NCI-H2171 treated with DMSO at 0.1 percent for 48 hours (cell line): ENCODE measurements around the gene DHRS3.
"Not testable (repeated sequence)": the region's sequence is repeated elsewhere in the genome, so short reads cannot be mapped to it uniquely, and the experiment has no call there.

Source experiments
- DNase-seq: peaks from one replicate; lab custom pipeline; 2025; lab: John Stamatoyannopoulos, UW

DHRS3 gene

GRCh38 chr1:12539320-12539704, 78.7 kb downstream of the DHRS3 start:
- DNase-seq = no peak

DNA sequence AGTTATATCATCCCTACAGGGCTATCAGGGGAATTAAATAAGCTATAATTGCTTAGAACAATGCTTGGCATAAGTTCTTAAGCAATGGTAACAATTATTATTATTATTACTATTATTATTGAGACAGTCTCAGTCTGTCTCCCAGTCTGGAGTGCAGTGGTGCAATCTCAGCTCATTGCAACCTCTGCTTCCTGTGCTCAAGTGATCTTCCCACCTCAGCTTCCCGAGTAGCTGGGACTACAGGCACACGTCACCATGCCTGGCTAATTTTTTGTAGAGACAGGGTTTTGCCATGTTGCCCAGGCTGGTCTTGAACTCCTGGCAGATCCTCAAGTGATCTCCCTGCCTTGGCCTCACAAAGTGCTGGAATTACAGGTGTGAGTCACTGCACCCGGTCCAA, 79.5 kb downstream of the DHRS3 start:
- DNase-seq = not testable (repeated sequence)

- DNase-seq = no peak
These were observed 80.0 kb downstream of the DHRS3 start for GRCh38 chr1:12537906-12538461.

DNA sequence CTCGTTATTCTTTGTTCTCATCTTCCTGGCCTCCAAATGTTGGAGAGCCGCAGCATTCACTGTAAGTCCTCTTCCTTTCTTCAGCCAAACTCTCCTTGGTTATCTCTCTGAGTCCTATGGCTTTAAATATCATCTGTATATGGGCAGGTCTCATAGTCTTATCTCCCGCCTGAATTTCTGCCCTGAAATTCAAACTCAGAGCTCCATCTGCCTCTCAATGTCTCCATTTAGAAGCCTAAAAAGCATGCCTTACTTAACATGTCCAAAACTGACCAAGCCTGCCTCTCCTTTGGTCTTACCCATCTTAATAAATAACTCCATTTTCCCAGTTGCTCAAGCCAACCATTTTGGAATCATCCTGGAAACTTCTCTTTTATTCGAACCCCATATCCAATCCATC, 80.7 kb downstream of the DHRS3 start:
- no peak for DNase-seq

DNA sequence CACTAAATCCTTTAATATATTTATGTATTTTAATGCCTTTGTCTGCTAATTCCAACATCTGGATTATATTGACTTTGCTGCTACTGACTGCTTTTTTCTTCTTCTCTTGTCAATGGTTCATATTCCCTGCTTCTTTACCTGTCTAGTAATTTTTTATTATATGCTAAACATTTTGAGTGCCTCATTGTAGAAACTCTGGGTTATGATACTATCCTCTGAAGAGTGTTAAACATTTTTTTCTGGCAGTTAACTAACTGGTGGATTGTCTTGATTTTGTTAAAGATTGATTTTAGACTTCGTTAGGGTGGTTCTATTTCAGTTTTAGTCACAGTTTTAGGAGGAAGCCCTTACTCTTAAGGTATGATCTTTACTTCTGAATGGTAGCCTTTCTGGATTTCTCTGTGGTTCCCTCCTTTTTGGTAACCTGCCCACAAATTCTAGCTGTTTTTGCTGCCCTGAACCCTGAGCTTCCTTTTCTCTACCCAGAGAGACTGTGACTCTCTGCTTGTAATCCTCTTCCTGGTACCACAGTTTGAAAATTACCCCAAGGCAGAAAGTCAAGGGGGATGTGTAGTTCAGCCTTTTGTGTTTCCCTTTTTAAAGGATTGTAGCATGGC, 81.9 kb downstream of the DHRS3 start:
- no peak for DNase-seq

- DNase-seq = no peak
These were observed 85.3 kb downstream of the DHRS3 start for GRCh38 chr1:12532405-12533315.

DNA sequence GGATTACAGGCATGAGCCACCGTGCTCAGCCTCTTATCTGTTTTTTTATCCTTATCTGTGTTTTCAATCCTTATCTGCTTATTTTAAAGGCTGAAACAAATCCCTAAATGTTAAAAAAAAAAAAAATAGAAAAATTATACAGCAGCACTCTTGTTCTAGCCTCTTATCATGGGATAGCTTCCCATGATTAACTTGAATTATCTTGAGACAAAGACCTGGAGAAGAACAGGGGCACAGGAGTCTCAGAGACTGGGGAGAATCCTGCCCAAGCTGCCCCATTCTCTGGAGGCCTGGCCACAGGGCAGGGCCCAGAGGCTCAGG, 86.9 kb downstream of the DHRS3 start:
- DNase-seq = no peak

DNA sequence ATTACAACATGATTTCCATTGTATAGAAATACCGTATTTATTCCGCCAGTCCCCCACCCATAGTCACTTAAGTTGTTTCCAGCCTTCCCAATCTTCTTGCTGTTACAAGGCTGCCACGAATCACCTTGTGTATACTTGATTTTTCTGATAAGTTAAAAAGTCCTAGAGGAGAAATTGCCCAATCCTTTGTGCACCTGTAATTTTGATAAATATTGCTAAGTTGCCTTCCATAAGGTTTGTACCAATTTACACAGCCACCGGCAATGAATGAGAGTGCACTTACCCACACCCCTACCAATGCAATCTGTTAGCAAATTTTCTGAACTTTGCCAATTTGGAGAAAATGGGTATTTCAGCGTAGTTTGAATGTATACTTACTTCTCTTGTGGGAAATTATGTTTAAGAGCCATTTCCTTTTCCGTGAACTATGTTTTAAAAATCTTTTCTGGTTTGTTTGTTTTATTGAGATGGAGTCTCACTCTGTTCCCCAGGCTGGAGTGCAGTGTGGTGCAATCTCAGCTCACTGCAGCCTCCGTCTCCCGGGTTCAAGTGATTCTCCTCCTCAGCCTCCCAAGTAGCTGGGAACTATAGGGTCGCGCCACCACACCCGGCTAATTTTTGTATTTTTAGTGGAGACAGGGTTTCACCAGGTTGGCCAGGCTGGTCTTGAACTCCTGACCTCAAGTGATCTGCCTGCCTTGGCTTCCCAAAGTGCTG, 87.4 kb downstream of the DHRS3 start:
- no peak for DNase-seq

- no peak for DNase-seq
These were observed 88.3 kb downstream of the DHRS3 start for GRCh38 chr1:12529640-12530174.

- no peak for DNase-seq
These were observed 89.8 kb downstream of the DHRS3 start for GRCh38 chr1:12528021-12528852.

DNA sequence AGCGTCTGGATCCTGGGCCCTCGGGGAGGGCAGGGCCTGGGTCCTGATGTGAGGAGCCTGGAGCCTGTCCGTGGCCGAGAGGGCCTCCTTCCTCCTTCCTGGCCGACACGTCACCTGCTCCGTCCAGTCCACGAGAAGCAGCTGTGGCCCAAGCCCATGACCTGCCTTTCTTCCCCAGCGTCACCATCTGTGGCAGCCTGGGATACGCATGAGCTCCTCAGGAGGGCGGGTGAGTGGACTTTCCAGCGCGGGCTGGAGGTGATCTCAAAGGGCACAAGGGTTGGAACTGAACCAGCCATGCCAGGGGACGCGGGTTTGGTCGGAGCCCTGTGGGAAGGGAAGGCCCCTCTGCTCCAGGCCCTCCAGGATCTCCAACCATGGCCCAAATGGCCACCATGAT, 90.4 kb downstream of the DHRS3 start:
- DNase-seq = no peak

- no peak for DNase-seq
These were observed 92.5 kb downstream of the DHRS3 start for GRCh38 chr1:12525311-12526181.

GRCh38 chr1:12524266-12524665, 93.7 kb downstream of the DHRS3 start:
- no peak for DNase-seq

GRCh38 chr1:12522780-12523179, 95.2 kb downstream of the DHRS3 start:
- DNase-seq = not testable (repeated sequence)

DNA sequence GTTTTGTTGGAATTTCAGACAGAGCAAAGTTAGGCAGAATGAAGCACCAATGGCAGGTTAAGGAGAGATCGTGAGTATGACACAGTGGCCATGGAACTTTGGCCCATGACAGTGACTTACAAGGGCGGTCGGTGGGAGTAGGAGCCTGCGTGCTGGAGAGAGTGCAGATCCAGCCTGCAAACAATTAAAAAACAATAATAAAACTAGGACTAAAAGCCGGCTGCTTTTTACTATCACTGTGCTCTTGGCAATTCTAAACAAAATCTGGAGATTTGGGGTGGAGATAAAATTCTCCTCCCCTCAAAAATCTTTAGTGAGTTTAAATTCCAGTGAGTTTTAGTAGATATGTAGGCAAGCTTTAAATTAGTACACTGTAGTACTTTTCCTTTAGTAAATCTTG, 96.9 kb downstream of the DHRS3 start:
- DNase-seq = no peak

DNA sequence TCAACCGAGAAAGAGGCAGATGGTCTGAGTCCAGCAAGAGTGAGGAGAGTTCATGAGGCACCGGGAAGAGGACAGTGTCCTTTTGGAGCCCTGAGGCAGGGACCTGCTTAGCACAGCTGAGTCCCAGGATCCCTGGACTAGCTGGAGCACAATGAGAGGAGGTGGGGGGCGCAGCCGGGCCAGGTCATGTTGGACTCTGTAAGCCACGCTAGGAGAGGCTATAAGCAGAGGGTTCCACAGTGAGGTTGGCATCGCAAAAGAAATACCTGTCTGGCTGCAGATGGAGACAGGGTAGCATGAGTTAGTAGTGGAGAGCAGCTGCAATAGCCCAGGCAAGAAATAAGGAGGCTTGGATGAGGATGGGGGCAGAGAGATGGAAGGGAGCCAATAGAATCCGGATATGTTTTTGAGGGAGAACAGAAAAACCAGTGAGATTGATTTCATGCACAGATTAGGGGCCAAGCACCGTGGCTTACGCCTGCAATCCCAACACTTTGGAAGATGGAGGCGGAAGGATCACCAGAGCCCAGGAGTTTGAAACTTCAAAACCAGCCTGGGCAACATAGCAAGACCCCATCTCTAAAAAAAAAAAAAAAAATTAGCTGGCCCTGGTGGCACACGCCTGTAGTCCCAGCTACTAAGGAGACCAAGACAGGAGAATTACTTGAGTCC, 98.2 kb downstream of the DHRS3 start:
- no peak for DNase-seq

DNA sequence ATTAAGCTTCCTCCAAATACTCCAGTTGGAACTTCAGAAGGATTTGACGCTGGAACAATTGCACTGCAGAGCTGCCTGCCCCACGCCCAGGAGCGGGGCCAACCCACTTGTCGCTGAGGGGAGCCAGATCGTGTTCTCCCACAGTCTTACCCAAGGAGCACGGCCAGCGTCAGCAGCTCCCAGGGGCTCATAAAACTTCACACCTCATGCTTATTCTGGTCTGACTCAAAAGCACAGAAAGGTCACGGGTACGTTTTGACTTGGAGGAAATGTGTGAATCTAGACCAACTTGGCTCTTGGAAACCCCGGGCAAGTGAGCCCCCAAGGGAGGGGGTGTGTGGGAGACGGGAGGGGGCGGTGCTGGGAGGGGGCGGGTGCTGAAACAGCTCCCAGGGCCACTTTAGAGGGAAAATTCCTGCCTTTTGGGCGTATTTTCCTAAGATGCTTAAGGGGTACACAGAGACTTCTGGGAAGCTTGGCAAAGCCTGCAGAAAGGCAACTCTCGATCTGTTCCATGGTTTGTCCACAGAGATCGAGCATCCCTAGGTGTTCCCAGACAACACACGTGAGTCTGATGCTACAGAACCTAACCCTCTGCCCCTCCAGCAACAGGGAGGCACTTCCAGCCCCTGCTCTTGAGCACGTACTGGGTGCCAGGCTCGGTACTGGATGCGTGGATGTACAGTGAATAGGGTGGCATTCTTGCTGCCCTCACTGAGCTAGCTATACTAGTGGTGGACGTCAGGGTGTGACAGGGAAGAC, 98.9 kb downstream of the DHRS3 start:
- no peak for DNase-seq
